Measurements from ENCODE around the gene KCNIP3.

The KCNIP3 gene

DNA sequence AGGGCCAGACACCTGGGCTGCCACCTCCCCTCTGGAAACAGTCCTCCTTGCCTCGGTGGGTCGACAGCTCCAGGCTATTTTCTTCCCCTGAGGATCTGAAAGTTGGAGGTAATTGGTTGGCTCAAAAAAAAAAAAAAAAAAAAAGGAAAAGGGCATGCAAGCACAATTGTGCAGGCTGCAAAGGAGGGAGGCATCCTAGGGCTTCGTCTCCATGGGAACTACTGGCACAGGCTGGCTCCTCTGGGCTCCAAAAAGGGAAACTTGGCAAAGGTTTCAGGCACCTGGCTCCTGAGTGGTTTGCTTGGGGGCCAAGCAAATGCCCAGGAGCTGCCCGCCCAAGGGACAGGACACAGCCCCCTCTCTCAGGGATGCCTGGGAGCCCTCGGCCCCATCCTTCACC is 1.1 kb upstream of the KCNIP3 start:
- no peak for DNase-seq (ENCODE audit: low read depth)

GRCh38 chr2:95297639-95298395 is 670 bp downstream of the KCNIP3 start:
- DNase-seq (ENCODE audit: low read depth), result no peak

DNA sequence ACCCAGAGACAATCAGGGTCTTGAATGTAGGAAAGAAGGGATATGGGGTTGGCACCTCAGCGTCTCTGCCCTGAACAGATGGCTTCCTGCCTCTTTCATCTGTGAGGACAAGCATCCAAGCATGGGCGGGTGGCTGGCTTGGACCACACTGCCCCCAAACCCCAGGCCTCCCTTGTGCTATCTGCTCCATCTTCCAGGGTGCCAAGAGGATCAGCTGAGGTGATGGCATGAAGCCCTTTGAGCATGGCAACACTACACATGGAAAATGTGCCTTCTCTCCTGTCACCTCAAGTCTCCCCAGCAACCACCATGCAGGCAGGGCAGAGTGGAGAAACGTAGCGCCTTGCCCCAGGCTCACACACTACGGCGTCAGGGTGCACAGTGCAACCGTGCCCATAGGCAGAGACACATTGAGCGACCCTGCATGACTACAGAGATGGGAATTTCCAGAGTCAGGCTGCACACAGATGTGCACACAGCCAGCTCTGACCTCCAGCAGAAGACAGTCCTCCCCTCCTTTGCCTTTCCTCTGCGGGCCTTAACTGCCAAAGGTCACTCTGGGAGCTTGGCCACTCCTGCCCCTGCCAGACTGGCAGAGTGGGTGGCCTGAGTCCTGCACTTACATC is 1.5 kb downstream of the KCNIP3 start:
- DNase-seq (ENCODE audit: low read depth), result no peak

GRCh38 chr2:95299961-95300360 is 2.8 kb downstream of the KCNIP3 start:
- no peak for DNase-seq (ENCODE audit: low read depth)

- DNase-seq (ENCODE audit: low read depth), result no peak
Observed at GRCh38 chr2:95300450-95300849, 3.3 kb downstream of the KCNIP3 start.

DNA sequence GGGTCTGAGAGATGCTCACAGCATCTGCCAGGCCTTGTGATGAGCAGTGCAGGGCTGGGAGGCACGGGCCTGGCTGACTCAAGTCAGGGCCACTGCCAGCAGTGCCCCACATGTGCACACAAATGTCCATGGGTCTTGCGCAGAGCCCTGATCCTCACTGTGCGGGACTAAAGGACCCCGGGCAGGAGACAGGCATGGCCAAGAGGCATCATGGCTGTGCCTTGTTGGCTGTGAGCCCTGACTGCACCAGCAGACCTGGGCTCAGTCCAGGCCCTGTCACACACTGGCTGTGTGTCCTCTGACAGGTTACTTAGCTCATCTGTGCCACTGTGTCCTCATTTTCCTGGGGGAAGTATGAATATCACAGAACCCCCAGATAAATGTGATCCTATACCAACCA is 4.0 kb downstream of the KCNIP3 start:
- DNase-seq (ENCODE audit: low read depth), result no peak

GRCh38 chr2:95301876-95302641 is 4.9 kb downstream of the KCNIP3 start:
- no peak for DNase-seq (ENCODE audit: low read depth)

- no peak for DNase-seq (ENCODE audit: low read depth)
Observed at GRCh38 chr2:95303191-95303919, 6.2 kb downstream of the KCNIP3 start.

DNA sequence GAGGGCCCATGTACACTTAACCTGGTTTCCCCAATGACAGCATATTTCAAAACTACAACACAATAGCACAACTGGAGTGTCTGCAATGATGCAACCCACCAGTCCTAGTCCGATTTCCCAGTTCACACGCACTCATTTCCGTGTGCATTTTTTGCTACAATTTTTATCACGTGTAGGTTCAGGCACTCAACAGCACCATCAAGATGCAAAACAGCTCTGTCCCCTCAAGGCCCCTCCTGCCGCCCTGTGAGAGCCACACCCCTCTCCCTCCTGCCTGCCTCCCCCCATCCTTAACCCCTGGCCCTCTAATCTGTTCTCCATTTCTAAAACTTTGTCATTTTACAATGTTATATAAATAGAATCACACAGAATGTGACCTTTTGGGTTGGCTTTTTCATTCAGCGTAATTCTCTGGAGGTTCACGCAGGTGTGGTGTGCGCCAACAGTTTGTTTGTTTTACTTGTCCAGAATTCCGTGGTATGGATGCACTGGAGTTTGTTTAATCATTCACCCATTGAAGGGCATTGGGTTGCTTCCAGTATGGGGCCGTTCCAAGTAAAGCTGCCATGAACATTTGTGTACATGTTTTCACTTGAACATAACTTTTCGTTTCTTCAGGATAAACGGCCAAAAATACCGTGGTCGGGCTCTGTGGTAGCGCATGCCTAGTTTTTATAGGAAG is 8.4 kb downstream of the KCNIP3 start:
- no peak for DNase-seq (ENCODE audit: low read depth)

DNA sequence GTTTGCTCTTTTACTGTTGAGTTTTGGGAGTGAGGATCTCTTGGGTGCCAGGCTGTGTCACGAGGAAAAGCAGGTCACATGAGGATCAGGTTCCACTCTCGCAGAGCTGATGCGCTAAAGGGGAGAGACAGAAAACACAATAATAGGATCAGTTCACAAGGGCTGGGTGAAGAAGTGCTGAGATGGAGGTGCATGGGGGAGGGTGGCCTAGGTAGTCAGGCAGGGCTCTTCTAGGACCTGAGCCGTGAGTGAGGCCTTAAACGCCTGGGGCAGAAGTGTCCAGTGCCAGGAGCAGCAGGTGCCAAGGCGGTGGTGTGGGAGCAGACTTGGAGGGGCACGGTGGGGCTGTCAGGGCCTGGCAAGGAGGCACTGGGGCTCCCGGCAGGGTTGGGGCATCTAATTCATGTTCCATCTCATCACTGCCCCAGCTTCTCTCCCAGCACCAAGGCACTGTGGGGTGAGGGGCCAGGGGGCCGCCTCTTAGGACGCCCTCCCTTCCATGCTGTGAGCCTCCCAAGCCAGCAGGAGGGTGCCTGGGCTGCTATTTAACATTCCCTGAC is 9.3 kb downstream of the KCNIP3 start:
- DNase-seq (ENCODE audit: low read depth), result no peak

GRCh38 chr2:95307036-95307435 is 9.9 kb downstream of the KCNIP3 start:
- no peak for DNase-seq (ENCODE audit: low read depth)

DNA sequence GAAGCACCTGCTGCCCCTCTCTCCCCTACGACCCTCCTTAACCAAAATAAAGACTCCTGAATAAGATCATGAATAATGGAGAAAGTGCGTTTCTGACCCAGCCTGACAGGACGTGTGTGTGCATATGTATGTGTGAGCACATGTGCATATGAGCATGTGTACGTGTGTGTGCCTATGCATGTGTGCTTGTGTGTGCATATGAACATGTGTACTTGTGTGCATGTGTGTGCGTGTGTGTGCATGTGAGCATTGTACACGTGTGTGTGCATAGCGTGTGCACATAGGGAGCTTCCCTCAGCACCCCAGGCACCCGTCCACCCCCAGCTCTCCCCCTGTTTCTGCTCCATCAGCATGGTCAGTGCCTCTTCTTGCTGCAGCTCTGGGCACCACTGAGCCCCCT is 10.7 kb downstream of the KCNIP3 start:
- DNase-seq (ENCODE audit: low read depth), result no peak

DNA sequence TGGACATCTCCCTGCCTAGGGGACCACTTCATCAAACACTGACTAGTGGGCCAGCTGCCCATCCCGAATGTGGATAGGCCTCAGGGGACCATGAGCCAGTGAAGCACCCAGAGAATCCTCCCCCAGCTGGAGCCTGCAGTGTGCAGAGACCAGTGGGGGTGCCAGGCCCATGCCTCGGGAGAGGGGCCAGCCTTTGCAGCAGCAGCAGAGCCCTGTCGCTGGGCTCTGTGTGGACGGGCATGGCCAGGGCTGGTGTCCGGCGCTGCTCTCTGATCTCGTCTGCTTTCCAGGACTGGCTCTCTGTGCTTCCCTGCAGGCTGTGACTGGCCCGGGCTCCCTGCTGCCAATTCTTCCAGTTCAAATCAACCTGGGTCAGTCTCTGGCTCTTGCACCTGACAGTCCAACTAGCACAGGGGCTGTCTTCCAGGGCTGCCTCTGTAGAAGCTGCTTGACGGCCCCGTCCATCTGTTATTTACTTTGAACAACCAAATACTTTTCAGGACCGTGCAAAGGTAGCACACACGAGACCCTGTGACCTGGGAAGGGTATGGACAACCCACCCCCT is 11.4 kb downstream of the KCNIP3 start:
- no peak for DNase-seq (ENCODE audit: low read depth)

DNA sequence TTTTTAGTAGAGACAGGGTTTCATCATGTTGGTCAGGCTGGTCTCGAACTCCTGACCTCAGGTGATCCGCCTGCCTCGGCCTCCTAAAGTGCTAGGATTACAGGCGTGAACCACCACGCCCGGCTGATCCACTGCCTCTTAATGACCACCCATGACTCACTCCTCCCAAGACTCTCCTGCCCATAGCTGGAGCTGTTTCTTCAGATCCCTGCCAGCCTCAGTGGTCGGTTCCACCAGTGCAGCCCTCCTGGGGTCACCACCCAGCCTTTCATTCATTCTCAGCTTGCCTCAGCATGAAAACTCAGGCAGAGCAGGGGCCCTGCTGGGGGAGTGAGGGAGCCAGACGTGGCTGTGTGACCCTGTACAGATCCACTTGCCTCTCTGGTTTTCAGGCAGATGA is 12.5 kb downstream of the KCNIP3 start:
- DNase-seq (ENCODE audit: low read depth), result no peak

DNA sequence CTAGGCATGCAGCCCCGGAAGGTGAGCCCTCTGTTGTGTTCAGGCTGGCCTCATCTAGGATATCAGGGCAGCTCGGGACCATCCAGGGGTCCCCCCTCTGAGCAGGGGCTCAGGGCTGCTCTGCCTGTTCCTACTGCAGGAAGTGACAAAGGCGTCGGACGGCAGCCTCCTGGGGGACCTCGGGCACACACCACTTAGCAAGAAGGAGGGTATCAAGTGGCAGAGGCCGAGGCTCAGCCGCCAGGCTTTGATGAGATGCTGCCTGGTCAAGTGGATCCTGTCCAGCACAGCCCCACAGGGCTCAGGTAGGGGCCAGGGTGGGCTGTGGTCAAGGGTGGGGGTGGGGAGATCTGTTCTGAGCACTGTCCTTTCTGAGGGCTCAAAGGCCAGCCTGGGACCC is 13.1 kb downstream of the KCNIP3 start:
- DNase-seq (ENCODE audit: low read depth), result no peak

DNA sequence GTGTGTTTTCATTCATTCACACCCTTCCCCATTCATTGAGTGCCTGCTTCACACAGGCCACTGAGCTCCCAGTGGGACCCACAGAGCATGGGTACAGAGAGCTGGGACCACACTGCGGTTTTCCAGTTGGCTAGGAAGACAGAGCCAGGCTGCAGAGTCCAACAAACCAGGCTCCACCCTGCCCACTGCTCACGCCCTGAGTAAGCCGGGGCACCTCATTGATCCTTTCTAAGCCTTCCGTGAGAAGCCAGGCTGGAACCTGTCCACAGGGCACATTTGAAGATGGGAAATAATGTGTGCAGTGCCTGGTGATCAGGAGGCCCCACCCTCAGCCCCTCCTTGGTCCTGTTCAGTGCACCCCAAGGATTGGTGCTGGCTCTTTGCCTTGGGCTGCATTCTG is 13.5 kb downstream of the KCNIP3 start:
- DNase-seq (ENCODE audit: low read depth), result no peak

GRCh38 chr2:95311815-95312542 is 14.8 kb downstream of the KCNIP3 start:
- DNase-seq (ENCODE audit: low read depth), result no peak

- no peak for DNase-seq (ENCODE audit: low read depth)
Observed at GRCh38 chr2:95312543-95313201, 15.5 kb downstream of the KCNIP3 start.

GRCh38 chr2:95313296-95314131 is 16.4 kb downstream of the KCNIP3 start:
- DNase-seq (ENCODE audit: low read depth), result no peak

Measured in CMK (cell line).